Chondrocyte (in vitro differentiated cells): ENCODE data around the gene ZBTB45. TPM values are rescaled to one million over a fixed set of nuclear protein-coding genes. Genes with fewer than 3 reads are reported as not detected.

Experiments used
- DNase-seq: peaks from one replicate; pipeline ENCODE4 v3.0.0; 2021; ENCODE audit warnings: mixed read lengths, low spot score
- H3K27ac Mint-ChIP-seq: one replicate; pipeline ENCODE4 v1.8.0; 2021; ENCODE audit warnings: mild to moderate bottlenecking, moderate library complexity, mixed read lengths; ENCODE audit not compliant: unreplicated experiment
- H3K27me3 Mint-ChIP-seq: 2 replicates; pipeline ENCODE4 v1.8.0; 2021; ENCODE audit warnings: low read depth, mixed read lengths
- H3K36me3 Mint-ChIP-seq: 2 replicates; pipeline ENCODE4 v1.8.0; 2021; ENCODE audit warnings: low read depth, mixed read lengths
- H3K4me1 Mint-ChIP-seq: 2 replicates; pipeline ENCODE4 v1.8.0; 2021; ENCODE audit warnings: low read depth, mild to moderate bottlenecking, mixed read lengths
- H3K4me3 Mint-ChIP-seq: one replicate; pipeline ENCODE4 v1.8.0; 2021; ENCODE audit warnings: mild to moderate bottlenecking, moderate library complexity, mixed read lengths; ENCODE audit not compliant: unreplicated experiment
- H3K9me3 Mint-ChIP-seq: 2 replicates; pipeline ENCODE4 v1.8.0; 2021; ENCODE audit warnings: low read depth, mixed read lengths
- total RNA-seq: library from RNA; stranded (reverse); gene quantifications from 3 replicates; pipeline ENCODE4 v1.2.1, GENCODE V29; 2021
- TF ChIP-seq, protein P1 (sequence below): fragments of 200-600 bp; sonication (generic); IDR thresholded peaks from 2 replicates; pipeline ENCODE4 v1.5.0; 2021; ENCODE audit warnings: antibody characterized with exemption, mild to moderate bottlenecking, moderate library complexity

Gene ZBTB45
- total RNA-seq, 1 donor from 2014 or later: 15.9 TPM

- DNase-seq: no peak
- Mint-ChIP-seq H3K4me1 (no peaks in the 10 kb centered on the region), H3K4me3 (no peak overlapping the region), H3K27me3 (peaks cover 23% of the 10 kb centered on the region), H3K27ac (no peak overlapping the region), H3K9me3 (no peaks in the 10 kb centered on the region), H3K36me3 (no peaks in the 10 kb centered on the region)
- TF ChIP-seq, protein P1, sequence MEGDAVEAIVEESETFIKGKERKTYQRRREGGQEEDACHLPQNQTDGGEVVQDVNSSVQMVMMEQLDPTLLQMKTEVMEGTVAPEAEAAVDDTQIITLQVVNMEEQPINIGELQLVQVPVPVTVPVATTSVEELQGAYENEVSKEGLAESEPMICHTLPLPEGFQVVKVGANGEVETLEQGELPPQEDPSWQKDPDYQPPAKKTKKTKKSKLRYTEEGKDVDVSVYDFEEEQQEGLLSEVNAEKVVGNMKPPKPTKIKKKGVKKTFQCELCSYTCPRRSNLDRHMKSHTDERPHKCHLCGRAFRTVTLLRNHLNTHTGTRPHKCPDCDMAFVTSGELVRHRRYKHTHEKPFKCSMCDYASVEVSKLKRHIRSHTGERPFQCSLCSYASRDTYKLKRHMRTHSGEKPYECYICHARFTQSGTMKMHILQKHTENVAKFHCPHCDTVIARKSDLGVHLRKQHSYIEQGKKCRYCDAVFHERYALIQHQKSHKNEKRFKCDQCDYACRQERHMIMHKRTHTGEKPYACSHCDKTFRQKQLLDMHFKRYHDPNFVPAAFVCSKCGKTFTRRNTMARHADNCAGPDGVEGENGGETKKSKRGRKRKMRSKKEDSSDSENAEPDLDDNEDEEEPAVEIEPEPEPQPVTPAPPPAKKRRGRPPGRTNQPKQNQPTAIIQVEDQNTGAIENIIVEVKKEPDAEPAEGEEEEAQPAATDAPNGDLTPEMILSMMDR: no peak
Observed at GRCh38 chr19:58529405-58529804, 9.8 kb upstream of the ZBTB45 start.

GRCh38 chr19:58522709-58523108 lies 3.1 kb upstream of the ZBTB45 start:
- Mint-ChIP-seq H3K27ac (no peak overlapping the region), H3K27me3 (no peaks in the 10 kb centered on the region), H3K4me3 (no peak overlapping the region), H3K9me3 (no peaks in the 10 kb centered on the region), H3K36me3 (no peaks in the 10 kb centered on the region), H3K4me1 (peaks cover 22% of the 10 kb centered on the region)
- TF ChIP-seq, protein P1: no peak
- DNase-seq: no peak

DNA sequence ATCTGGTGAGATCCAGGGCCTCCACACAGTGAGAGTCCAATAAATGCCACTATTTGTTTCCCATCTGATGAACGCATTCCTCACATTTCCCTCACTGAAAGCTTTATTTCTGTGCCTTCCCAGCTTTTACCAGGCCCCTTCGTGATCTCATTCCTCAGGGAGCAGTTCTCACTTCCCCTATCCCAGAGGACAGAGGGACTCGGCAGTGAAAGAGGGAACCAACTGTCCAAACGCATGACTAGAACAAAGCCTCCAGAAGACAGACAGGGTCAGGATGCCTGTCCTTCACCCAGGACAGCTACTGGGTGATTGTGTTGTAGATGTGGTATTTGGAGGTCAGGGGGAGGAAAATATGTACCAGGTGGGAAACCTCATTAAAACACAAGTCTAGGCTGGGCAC lies 2.0 kb upstream of the ZBTB45 start:
- DNase-seq: no peak
- peaks cover 27% of the 10 kb centered on the region for H3K4me1 Mint-ChIP-seq
- TF ChIP-seq, protein P1: no peak
- peaks cover 1% of the 10 kb centered on the region for H3K36me3 Mint-ChIP-seq
- no peak overlapping the region for H3K27ac Mint-ChIP-seq
- no peaks in the 10 kb centered on the region for H3K27me3 Mint-ChIP-seq
- no peaks in the 10 kb centered on the region for H3K9me3 Mint-ChIP-seq
- no peak overlapping the region for H3K4me3 Mint-ChIP-seq

GRCh38 chr19:58520257-58520599 lies 618 bp upstream of the ZBTB45 start:
- peak overlapping the region; percentile 96 for H3K4me3 Mint-ChIP-seq
- H3K36me3 Mint-ChIP-seq: peaks cover 5% of the 10 kb centered on the region
- no peaks in the 10 kb centered on the region for H3K27me3 Mint-ChIP-seq
- peaks cover 38% of the 10 kb centered on the region for H3K4me1 Mint-ChIP-seq
- no peaks in the 10 kb centered on the region for H3K9me3 Mint-ChIP-seq
- peak overlapping the region; percentile 98 for H3K27ac Mint-ChIP-seq
- TF ChIP-seq, protein P1: no peak
- DNase-seq: no peak

DNA sequence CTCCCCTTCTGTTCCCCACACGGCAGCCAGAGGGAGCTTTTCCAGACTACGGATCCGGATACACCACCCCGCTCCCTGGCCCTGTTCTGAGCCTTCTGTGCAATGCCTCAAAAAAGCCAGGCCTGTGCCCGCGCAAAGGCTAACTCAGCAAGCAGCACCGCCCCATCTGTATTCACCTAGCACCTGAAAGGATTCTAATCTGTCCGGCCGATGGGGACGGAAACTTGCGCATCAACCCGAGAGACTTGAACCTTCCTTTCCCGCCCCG lies 589 bp downstream of the ZBTB45 start:
- Mint-ChIP-seq H3K4me3 (peak overlapping the region; percentile 96), H3K27me3 (no peaks in the 10 kb centered on the region), H3K27ac (peak overlapping the region; percentile 98), H3K9me3 (no peaks in the 10 kb centered on the region), H3K4me1 (peaks cover 42% of the 10 kb centered on the region), H3K36me3 (peaks cover 5% of the 10 kb centered on the region)
- no peak for DNase-seq
- TF ChIP-seq, protein P1: no peak
